NCI-H187 (cell line): ENCODE data around the gene C2orf76.
"Not testable (repeated sequence)": the region's sequence is repeated elsewhere in the genome, so short reads cannot be mapped to it uniquely, and the experiment has no call there.

Experiments used
- DNase-seq, 2 experiments: peaks; one replicate each; lab custom pipeline; 2025; lab: John Stamatoyannopoulos, UW

Gene C2orf76

DNA sequence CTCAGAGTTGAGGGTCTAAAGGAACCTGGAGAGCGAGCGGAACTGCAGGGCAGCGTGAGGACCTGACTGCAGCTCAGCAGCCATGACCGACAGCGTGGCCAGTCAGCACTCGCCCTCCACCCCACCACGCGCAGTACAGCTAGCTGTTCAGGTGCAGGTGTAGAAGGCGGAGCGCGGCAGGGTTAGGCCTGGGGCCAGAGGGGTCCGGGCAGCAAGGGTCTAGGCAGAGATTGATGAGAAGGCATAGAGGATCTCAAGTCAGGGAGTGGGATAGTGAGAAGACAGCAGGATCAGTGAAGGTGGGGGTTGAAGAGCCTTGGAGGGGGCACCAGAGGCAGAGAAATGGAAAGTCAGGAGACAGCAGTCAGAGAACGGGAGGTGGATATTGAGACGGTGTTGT lies 72.0 kb downstream of the C2orf76 start:
- DNase-seq = no peak

DNA sequence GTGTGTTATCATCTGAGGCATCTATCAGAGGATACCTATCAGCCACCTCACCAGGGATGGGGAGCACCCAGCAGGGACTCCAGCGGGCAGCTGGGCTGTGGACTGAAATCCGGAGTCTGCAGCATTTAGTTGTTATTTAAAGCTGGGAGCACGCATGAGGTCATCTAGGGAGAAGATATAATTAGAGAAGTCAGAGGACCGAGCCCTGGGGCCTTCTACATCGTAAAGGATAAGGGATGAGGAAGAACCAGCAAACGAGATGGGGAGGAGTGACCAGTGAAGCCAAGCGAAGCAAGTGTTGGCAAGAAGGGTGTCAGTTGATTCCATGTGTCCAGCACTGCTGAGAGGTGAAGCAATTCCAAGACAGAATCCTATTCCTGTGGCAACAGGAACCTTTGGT lies 72.7 kb downstream of the C2orf76 start:
- no peak for DNase-seq

DNA sequence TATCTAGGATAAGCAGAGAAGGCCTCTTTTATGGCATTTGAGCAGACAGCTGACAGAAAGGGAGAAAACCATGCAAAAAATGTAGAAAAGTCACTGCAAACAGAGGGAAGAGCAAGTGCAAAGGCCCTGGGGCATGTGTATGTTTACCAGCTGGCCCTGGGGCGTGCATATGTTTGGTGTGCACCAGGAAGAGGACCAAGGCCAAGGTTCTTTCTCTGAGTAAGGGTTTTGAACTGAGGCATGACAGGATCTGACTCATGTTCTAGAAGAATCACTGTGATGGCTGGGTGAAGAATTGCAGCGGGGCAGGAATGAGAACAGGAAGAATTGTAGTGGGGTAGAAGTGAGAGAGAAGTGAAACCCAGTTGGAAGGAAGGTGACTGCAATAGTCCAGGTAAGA lies 73.4 kb downstream of the C2orf76 start:
- no peak for DNase-seq

DNA sequence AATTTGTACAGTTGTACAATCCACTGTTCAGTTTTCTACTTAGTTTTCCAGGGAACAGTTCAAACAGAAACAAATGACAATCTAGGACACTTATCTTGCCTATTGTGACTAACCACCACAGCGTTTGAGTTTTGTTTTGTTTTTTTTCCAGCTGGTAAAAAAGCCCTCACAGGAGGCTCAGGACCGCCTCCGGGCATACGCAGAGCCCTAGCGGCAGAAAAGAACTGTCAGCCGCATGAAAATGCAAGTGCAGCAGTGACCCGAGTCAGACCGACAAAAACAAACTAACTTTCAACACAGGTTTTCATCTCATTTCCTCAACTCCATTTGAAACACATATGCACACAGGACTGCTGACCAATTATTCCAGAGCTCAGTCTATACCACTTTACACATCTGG lies 74.4 kb downstream of the C2orf76 start:
- no peak for DNase-seq

DNA sequence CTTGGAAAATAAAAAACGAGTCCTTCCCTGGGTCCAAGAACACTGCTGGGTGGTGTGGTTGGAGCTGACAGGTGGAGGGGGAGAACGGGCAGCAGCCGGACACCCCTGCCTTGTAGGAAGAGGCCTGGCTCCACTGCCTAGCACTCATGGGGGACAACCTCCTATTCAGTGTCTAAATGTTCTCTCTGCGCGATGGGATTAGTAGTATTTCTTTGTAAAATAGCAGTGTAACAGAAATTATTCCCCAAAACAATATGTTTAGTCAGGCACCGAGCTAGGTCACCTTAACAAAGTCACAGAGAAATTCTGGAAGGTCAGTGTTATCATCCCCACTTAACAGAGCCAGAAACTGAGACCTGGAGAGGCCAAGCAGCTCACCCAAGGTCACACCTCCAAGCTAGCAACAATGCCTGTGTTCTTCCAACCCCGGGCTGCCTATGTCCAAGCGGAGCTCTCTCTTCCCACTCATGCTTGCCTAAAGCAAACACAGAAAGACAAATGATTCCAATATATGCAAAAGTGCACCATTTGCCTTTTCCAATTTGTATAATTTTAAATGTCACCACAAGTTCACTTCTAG lies 75.0 kb downstream of the C2orf76 start:
- DNase-seq = no peak

DNA sequence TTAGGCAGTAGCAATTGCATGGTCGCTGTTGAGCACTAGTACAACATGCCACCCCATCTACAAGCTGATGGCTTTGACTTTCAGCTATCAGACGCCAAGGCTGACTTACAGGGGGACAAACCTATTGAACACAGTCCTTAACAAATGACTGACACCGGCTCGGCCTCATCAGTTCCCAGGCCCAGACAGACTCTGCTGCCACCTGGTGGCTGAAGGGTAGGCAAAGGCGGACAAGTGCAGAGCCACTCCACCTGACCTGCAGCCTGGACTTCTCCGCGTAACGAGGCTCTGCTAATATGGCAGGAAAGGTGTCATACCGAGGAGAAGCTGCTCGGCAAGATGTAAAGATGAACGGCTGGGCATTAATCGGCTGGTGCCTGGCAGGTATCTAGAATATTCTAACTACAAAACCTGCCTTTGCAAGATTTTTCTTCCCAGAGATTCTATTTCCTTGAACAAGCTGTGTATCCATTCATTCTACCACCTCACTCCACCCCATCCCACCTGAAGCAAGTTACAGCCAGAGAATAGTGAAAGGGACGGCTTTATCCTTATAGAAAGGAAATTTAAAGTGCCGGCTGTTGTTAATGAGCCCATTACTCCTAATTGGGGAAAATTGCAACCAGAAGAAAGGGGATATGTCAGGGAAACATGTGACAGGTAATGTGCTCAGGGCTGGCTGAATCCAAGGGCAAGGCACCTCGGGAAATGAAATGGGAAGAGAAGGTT lies 75.6 kb downstream of the C2orf76 start:
- peak; percentile 3 to 10 for DNase-seq

DNA sequence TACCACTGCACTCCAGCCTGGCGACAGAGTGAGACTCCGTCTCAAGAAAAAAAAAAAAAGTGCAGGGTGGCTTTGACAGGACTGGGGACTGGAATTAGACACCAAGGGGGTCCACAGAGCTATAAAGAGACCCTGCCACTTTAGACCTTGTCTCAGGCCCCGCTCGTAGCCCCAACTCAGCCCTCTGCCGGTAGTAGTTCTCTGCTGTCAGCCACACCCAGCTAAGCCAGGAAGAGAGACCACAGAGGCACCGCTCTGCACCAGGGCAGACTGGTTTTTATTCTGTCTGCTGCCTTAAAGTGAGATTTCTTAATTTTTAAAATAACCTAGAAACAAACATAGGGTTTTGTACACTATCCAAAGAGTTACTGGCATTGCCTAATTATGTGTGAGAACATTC lies 77.0 kb downstream of the C2orf76 start:
- DNase-seq = no peak

DNA sequence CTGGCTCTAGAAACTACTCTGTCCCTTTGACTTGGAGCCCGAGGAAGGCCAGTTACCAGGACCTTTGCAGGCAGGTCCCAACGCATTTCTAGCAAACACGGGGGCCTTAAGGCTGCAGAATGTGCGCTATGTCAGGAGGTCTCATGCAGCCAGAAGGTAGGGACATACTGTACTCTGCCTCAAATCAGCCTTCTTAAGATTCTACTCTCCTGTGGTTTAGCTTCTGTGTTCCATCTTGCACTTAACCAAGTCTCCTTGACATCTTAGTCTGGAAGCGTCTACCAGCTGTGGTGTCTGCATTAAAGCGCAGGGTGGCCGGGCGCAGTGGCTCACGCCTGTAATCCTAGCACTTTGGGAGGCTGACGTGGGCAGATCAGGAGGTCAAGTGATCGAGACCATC lies 77.5 kb downstream of the C2orf76 start:
- DNase-seq = no peak

DNA sequence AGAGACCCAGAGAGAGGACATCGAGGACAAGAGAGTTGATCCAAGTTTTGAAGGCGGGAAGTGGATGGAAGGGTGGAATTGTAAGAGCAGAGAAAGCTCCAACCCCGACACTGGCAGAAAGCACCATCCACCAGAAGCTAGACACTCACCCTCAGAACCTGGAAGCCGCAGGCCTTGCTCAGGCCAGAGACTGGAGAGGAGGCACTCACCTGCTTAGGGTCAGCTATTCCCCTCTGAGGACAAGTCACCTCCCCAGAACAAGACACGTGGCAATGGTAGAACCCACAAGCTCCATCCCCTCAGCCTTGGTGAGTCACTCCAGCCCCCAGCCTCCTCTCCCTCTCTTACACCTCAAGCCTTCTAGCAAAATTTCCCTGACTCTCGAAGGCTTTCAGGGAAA lies 78.1 kb downstream of the C2orf76 start:
- DNase-seq = no peak

DNA sequence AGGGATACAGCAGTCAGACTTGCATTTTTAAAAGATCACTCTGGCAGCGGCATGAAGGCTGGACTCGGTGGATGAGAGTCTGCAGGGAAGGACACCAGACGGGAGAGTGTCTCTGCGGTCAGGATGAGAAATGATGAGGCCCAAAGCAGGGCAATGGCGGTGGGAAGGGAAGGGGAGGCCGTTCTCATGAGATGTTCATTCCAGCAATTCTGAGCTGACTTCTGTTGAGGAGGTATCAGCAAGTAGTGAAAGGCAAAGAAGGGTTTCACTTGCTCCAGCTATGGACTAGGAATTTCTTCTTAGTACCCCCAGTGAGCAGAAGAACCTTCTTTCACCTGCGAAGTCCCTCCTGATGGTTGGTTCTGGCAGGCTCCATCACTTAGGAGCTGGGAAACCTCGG lies 80.0 kb downstream of the C2orf76 start:
- DNase-seq = no peak

DNA sequence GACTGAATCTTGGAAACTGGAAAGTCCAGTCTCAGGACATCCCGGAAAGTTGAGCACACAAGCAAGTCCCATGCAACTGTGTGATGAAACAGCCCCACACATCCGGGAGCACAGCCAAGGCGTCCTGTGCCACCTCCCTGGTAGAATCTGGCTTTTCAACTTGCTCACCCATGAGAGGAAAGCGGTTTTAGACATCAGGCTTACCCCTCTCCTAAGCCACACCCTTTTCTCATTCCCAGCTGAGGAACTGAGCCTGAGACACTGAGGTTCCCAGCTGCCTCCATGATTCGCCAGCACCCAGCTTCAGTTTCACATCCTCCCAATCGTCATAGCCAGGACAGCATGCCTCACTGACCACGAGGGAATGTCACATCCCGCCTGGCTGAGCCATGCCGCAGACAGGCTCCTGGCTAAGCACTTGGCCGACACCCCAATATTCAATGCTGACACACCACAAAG lies 82.7 kb downstream of the C2orf76 start:
- no peak for DNase-seq

DNA sequence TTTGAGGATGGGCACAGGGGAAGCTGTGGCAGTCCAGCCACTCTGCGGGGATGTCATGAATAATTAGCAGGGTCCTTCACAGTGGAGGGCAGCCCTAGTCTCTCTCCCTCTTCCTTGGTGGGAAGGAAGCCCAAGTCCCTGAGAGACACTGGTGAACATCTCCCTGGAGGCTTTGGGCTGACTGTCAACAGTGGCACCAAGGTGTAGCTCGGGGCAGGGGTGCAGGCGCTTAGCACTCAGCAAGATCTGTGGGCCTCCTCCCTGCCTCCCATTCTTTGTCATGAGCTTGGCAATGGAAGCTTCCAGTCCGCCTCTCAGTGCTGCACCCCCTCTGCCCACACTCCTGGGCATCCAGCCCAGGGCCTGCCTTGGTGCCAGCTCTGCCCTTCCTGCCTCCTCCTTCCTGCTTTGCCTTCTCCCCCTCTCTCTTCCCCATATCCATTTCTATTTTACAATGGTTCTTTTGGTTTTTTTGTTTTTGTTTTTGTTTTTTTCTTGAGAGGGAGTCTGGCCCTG lies 83.6 kb downstream of the C2orf76 start:
- no peak for DNase-seq

DNA sequence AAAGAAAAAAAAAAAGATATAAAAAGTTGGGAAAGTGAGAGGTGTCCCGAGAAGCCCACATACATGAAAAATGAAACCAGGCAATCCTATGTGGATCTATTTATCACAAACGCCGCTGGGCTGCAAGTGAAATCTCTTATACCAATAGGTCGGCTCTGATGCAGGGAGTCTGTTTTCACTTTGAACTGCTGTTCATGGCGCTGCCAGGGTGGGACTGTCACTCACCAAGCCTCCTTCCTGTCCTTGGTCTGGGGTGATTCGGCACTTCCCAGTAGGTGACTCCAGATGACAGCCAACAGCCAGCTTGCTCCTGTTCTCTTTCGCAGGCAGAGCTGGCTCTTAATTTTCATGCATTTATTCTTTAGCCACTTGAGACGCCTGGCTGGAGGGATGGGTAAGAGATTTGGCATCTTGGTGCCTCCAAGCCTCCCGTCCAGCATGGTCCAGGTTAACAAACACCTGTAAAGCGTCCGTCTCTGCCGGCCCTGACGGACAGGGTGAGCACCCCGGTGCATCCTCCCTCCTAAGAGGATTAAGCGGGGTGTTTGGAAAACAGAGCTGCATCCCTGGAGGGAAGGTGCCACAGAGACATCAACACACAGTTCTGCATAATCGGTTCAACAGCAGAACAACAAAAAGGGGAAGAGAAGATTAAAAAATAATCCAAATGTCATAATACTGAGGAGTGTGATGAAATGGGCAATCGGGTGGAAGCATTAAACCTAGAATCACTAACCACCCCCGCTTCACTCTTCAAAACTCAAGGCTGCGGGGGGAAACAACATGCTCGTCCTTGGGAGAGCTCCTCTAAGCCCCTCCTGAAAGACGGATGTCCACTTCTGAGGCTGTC lies 84.3 kb downstream of the C2orf76 start:
- no peak for DNase-seq

DNA sequence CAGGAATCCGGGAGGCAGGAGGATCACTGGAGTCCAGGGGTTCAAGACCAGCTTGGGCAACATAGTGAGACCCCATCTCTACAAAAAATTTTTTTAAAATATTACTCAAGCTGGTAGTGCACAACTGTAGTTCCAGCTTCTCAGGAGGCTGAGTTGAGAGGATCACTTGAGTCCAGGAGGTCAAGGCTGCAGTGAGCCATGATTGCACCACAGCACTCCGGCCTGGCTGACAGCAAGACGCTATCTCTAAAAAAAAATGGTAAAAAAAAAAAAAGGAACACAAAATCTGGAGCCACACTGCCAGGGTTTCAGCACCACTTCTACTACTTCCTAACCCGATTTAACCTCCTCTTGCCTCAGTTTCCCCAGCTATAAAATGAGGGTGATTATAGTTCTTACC lies 86.0 kb downstream of the C2orf76 start:
- no peak for DNase-seq

DNA sequence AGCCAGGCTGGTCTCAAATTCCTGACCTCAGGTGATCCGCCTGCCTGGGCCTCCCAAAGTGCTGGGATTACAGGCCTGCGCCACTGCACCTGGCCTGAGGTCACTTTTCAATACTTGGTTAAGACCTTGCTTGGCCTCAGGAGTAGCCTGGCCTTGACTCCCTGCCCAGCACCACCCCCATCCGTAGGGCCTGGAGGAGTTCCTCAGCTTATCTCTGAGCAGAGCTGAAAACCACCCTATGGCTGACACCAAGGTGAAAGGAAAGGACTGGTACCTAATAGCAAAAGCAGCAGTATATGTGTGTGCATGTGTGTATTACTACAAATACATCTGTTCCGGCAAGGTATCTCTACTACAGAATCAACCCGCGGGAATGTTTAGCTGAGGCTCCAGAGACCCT lies 87.0 kb downstream of the C2orf76 start:
- DNase-seq = no peak

DNA sequence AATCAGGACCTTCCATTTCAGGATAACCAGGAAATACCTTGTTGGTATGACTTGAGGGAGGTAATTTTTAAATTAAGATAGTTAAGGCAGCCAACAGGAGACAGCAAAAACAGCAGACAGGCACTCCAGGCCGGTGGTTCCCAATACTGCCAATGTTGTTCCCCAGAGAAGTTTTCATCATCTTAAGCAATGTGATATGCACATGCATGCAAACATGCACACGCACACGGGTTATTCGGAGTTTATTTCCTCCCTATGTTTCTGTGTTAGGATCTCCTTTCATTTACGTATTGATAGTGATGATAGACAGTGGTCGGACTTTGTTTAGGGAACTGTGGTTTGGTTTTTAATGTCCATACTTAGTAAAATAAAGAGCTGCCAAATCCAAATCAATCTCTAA lies 87.7 kb downstream of the C2orf76 start:
- DNase-seq = no peak

DNA sequence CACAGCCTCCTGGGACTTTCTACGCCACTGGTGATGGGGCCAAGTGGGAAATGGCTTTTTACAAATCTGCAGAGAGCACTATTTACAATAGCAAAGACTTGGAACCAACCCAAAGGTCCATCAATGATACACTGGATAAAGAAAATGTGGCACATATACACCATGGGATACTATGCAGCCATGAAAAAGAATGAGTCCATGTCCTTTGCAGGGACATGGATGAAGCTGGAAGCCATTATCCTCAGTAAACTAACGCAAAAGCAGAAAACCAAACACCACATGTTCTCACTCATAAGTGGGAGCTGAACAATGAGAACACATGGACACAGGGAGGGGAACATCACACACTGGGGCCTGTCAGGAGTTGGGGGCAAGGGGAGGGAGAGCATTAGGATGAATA lies 88.2 kb downstream of the C2orf76 start:
- DNase-seq = not testable (repeated sequence)

DNA sequence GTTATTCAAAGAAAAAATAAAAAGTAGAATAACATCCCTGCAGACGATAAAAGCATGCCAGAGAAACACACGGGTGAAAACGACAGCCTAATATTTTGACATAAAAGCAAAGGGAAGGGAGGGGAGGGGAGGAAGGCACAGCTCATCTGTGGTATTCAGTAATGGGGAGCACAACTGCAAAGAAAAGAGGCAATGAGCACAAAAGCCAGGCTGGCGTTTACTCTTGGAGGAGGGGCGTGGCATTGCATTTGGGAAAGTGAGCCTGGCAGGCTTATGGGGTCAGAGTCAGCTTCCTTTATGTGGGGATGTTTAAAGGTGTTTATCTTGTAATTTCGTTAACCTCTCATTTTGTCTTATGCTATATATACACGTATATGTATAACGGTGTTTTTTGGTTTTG lies 89.8 kb downstream of the C2orf76 start:
- no peak for DNase-seq

DNA sequence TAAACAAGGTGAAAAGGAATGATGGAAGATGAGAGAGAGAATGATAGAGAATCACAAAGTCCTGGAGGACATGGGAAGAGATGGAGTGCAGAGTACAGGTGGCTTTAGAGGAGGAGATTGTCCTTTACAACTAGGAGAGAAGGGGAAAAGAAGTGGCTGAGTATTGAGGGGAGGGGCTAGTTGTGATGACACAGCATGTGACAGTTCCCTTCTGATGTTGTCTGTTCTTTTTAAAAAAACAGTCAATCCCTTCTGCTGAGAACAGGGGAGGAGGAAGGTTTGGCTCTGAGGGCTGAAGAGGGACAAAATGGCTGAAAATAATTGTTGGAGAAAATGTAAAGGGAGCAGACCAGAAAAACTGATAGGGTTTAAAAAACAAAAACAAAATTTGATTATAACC lies 99.0 kb downstream of the C2orf76 start:
- DNase-seq = no peak

DNA sequence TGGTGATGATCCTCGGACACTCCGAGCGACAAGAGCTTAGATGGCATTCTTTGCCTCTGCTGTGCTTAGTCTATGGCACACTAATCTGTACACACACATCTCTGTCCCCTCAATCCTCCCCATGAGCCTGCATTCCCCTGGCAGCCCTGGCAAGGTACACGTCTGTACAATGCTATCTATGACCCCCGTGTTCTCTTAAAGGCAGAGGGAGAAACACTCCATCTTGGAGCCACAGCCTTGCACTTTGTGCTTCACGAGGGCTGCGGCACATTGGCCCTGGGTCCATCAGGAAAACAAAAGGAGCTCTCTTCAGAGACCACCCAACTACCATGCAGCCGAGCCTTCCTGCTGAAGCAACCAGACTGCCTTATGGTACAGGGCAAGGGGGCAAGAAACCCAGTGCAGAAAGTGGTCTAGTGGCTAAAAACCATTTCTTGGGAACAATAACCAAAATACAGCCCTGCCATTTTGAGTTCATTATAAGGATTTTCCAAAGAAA lies 100.5 kb downstream of the C2orf76 start:
- DNase-seq = no peak

DNA sequence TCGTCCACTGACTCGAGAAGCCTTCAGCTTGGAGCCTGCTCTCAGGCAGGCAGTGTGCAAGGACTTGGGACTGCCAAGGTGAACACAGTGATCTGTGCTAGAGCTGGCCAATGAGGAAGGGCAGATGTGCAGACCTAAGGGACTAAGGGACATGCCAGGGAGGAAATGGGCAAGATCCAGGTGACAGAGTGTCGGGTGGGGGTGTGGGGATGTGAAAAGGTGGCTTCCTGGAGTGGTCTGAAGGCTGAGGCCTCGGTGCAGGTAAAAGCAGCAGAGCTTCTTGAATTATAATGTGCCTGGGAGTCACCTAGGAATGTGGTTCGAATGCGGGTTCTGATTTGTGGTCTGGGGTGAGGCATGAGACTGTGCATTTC lies 101.0 kb downstream of the C2orf76 start:
- no peak for DNase-seq

DNA sequence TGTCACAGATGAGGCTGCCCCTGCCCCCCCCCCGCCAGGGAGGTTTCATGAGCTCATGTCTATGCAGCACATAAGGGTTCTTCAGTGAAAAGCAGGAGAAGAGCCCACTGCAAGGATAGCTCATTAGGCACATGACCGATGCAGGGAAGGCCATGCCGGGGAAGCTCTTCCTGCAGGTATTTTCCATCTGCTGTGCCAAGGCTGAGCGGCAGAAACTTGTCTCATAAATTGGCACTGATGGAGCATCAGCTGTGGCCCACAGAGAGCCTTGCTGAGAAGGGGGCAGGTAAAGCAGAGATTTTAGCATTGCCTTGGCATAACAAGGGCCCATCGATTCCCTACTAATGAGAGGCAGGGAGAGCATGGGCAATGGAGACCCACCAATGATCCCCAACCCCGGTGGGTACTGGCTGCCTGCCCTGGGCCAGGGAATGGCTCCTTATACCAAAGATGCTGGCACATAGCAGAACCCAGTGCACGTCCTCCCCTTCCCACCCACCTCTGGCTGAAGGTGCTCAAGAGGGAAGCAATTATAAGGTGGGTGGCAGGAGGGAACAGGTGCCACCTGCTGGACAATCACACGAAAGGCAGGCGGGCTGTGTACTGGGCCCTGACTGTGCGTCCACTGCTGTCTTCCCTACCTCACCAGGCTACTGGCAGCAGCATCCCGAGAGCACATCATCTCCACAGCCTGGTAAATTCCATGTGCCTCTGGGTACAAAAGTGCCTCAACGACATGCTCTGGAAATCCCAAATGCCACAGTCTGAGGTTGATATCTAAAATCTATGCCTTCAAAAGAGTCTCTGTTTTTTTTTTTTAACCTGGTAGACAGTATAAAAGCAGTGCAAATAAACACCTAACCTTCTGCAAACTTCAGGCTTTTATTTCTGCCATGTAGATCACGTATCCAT lies 101.6 kb downstream of the C2orf76 start:
- peak in 1 of 2 experiments; percentile 28 for DNase-seq
